WERI-Rb-1 (cell line): Measurements from ENCODE around the gene FIGNL2.

Source experiments
- DNase-seq: peaks from one replicate; pipeline ENCODE4 v3.0.0-alpha.2; 2020
- H3K27ac ChIP-seq: fragments of 250-450 bp; sonication (Bioruptor Pico); 2 replicates; pipeline ENCODE4 v1.5.1; 2020; ENCODE audit warnings: mild to moderate bottlenecking, moderate library complexity
- H3K27me3 ChIP-seq: fragments of 250-450 bp; sonication (Bioruptor Pico); 2 replicates; pipeline ENCODE4 v1.5.1; 2021; ENCODE audit warnings: mild to moderate bottlenecking, low read depth, moderate library complexity; ENCODE audit not compliant: insufficient read depth, severe bottlenecking
- H3K36me3 ChIP-seq: fragments of 250-450 bp; sonication (Bioruptor Pico); 2 replicates; pipeline ENCODE4 v1.5.1; 2020; ENCODE audit warnings: mild to moderate bottlenecking, moderate library complexity
- H3K4me3 ChIP-seq: 2 replicates; pipeline ENCODE4 v1.5.1; 2011; ENCODE audit warnings: low read depth, mild to moderate bottlenecking, control low read depth, low read length
- H3K9me3 ChIP-seq: fragments of 250-450 bp; sonication (Bioruptor Pico); 2 replicates; pipeline ENCODE4 v1.5.1; 2021; ENCODE audit warnings: mild to moderate bottlenecking, moderate library complexity; ENCODE audit not compliant: severe bottlenecking
- CTCF ChIP-seq: IDR thresholded peaks from 2 replicates; pipeline ENCODE4 v1.5.1; 2011; ENCODE audit warnings: low read depth, mild to moderate bottlenecking, control low read depth, inconsistent platforms, low read length

FIGNL2 gene

DNA sequence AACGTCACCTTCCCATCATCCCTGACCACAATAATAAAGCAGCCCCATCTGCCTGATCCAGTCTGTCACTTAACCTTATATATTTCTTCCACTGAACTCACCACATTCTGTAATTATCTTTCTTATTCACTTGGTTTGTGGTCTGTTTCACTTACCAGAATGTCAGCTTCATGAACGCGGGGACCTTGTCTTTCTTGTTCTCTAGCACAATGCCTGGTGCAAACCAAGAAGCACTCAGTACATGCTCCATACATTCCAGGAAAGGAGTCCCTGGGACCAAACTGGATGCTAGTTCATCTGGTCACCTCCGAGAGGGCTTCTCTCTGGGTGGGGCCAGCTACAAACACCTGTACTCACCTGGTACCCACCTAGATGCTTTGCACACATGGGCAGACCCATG lies 22.0 kb upstream of the FIGNL2 start:
- no peak for DNase-seq
- no peak overlapping the region for H3K4me3 ChIP-seq
- H3K27me3 ChIP-seq, result no peaks in the 10 kb centered on the region
- H3K36me3 ChIP-seq, result no peaks in the 10 kb centered on the region
- peak overlapping the region; percentile 92 for H3K27ac ChIP-seq
- no peaks in the 10 kb centered on the region for H3K9me3 ChIP-seq
- TF ChIP-seq CTCF, result no peak

DNA sequence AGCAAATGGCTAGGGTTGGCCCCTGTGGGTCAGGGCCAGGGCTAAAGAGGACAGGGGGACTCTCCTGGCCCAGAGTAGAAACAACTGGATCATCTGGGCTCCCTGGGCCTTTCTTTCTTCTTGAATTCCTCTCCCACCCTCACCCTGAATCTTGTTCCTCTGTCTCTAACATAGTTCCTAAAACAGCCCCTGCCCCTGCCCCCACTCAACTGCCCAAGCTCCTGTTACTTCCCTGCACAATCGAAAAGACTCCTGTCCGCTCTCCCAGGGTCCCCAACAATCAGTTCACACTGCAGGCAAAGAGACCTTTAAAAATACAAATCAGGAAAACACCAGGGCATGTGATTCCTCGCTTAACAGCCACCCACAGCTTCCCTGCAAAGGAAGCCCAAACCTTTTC lies 21.4 kb upstream of the FIGNL2 start:
- no peaks in the 10 kb centered on the region for H3K27me3 ChIP-seq

DNA sequence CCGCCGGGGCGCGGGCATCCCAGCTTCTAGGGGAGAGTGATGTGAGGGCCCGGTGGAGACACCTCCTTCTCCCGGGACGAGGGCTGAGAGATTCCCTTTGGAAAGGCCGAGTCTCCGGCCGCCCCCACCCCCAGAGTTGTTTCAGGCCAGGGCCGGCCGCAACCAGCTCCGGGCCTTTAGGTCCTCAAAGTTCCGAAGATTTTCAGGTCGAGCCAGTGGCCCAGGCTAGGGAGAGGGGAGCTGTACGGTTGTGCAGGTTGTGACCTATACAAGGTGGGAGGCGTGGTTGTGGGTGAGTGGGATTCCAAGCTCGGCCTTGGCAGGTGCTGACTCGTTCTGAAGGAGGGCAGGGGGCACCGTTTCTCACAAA lies 21.0 kb upstream of the FIGNL2 start:
- no peaks in the 10 kb centered on the region for H3K36me3 ChIP-seq
- no peaks in the 10 kb centered on the region for H3K27me3 ChIP-seq
- H3K4me3 ChIP-seq, result peak overlapping the region; percentile 56
- H3K9me3 ChIP-seq, result no peaks in the 10 kb centered on the region
- peak overlapping the region; percentile 92 for H3K27ac ChIP-seq
- TF ChIP-seq CTCF, result no peak
- DNase-seq, result no peak

More for the DNA sequence above, 21.4 kb upstream of the FIGNL2 start:
- Histone ChIP-seq H3K9me3 (no peaks in the 10 kb centered on the region), H3K36me3 (no peaks in the 10 kb centered on the region), H3K27ac (peak overlapping the region; percentile 92), H3K4me3 (peak overlapping the region; percentile 56)
- no peak for DNase-seq
- TF ChIP-seq CTCF, result no peak

DNA sequence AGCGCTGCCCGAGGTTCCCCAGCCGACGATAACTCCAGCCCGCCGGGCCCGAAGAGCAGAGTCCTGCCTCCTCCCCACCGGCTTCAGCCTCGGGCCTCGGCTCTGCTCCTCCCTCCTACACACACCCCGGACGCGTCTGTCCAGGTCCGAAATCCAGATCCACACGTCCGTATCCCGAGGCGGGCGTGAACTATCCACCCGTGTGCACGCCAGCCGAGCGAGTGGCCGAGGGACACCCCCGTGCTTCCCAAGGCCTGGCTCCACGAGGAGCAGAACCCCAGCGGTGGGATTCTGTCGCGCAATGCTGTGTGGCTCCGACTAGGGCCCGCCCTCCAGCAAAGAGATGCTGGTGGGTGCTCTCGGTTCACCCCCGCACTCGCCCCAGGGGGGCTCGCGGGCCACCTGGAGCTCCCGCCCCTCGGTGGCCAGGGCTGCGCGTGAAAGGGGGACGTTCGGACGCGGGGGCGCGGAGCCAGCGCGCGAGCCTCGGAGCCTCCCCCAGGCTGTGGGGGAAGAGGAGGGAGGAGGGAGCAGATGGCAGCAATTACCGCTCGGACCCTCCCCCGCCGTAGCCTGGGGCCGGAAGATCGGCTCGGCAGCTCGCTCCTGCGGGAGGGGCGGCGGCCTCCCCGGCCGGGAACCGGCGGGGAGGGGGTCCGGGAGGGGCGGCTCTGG lies 20.4 kb upstream of the FIGNL2 start:
- no peaks in the 10 kb centered on the region for H3K27me3 ChIP-seq
- DNase-seq, result peak; percentile 89
- H3K9me3 ChIP-seq, result no peaks in the 10 kb centered on the region
- no peak for TF ChIP-seq CTCF
- no peaks in the 10 kb centered on the region for H3K36me3 ChIP-seq
- H3K4me3 ChIP-seq, result peak overlapping the region; percentile 56
- peak overlapping the region; percentile 92 for H3K27ac ChIP-seq

DNA sequence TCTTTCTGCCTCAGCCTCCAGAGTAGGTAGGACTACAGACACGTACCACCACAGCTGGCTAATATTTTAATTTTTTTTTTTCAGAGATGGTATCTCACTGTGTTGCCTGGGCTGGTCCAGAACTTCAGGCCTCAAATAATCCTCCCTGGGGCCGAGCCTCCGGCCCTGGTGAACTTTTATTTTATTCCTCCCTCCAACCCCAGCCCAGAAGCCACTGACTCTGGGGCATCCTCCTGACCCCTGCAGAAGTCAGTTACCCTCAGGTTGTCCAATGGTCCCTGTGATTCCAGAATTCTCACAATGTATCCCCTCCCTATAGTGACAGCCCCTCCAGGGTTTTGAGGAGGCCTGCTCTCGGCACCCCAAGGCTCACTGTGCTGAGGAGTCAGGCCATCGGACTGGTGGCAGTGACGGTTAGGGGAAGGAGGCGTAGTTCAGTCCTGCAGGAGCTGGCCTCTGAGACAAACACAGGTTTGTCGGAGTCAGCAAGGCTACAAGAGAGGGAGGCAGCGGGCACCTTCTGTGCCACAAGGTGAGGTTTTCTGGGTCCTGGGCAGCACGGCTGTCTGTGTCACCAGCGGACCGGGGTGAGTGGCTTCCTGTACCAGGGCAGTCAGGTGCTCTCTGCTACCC lies 19.4 kb upstream of the FIGNL2 start:
- H3K4me3 ChIP-seq, result peak overlapping the region; percentile 56
- DNase-seq, result no peak
- peak overlapping the region; percentile 92 for H3K27ac ChIP-seq
- H3K27me3 ChIP-seq, result no peaks in the 10 kb centered on the region
- TF ChIP-seq CTCF, result no peak
- H3K36me3 ChIP-seq, result no peaks in the 10 kb centered on the region
- H3K9me3 ChIP-seq, result no peaks in the 10 kb centered on the region
